HepG2 (cell line): ENCODE results near the gene RAD51C. TPM values are rescaled to one million over a fixed set of nuclear protein-coding genes. Genes with fewer than 3 reads are reported as not detected.

Experiments used
- AKAP8 ChIP-seq: sonication (generic); formaldehyde crosslinking; IDR thresholded peaks from 2 replicates; pipeline ENCODE4 v1.5.1; 2020; ENCODE audit warnings: mild to moderate bottlenecking, missing genetic modification reagents
- FOXM1 ChIP-seq: sonication (generic); formaldehyde crosslinking; IDR thresholded peaks from 2 replicates; pipeline ENCODE4 v1.5.0; 2020; ENCODE audit warnings: missing genetic modification reagents
- HOXD1 ChIP-seq: sonication (generic); formaldehyde crosslinking; IDR thresholded peaks from 2 replicates; pipeline ENCODE4 v1.5.0; 2020; ENCODE audit warnings: missing genetic modification reagents
- IKZF5 ChIP-seq: IDR thresholded peaks from 2 replicates; pipeline ENCODE4 v1.6.1; 2018; ENCODE audit warnings: missing genetic modification reagents, mild to moderate bottlenecking, missing compliant biosample characterization
- KDM2A ChIP-seq: sonication (generic); formaldehyde crosslinking; IDR thresholded peaks from 2 replicates; pipeline ENCODE4 v1.4.0; 2020; ENCODE audit warnings: low read depth, missing genetic modification reagents, borderline replicate concordance
- MTF2 ChIP-seq: sonication (generic); formaldehyde crosslinking; IDR thresholded peaks from 2 replicates; pipeline ENCODE4 v1.5.0; 2020; ENCODE audit warnings: missing genetic modification reagents, borderline replicate concordance
- NFE2 ChIP-seq: sonication (generic); formaldehyde crosslinking; IDR thresholded peaks from 2 replicates; pipeline ENCODE4 v1.4.0; 2020; ENCODE audit warnings: missing genetic modification reagents
- PTBP1 ChIP-seq: fragments of 200-400 bp; formaldehyde crosslinking; IDR thresholded peaks from 2 replicates; pipeline ENCODE4 v1.6.1; 2018; ENCODE audit warnings: low read length, low read depth; ENCODE audit not compliant: poor library complexity, severe bottlenecking
- RFXANK ChIP-seq: IDR thresholded peaks from 2 replicates; pipeline ENCODE4 v1.6.1; 2016
- SNAPC5 ChIP-seq: sonication (generic); formaldehyde crosslinking; IDR thresholded peaks from 2 replicates; pipeline ENCODE4 v1.8.1; 2023; ENCODE audit warnings: mild to moderate bottlenecking, missing genetic modification reagents, borderline replicate concordance
- TAF15 ChIP-seq: fragments of 200-400 bp; formaldehyde crosslinking; IDR thresholded peaks from one replicate; pipeline ENCODE4 v1.6.1; 2018; ENCODE audit warnings: mild to moderate bottlenecking, low read depth, low read length; ENCODE audit not compliant: poor library complexity, severe bottlenecking
- TBL1XR1 ChIP-seq: fragments of 150-350 bp; IDR thresholded peaks from 2 replicates; pipeline ENCODE4 v1.6.1; 2014; ENCODE audit warnings: borderline replicate concordance, low read length; ENCODE audit not compliant: partially characterized antibody
- TEF ChIP-seq: sonication (generic); formaldehyde crosslinking; IDR thresholded peaks from 2 replicates; pipeline ENCODE4 v1.5.0; 2020; ENCODE audit warnings: missing genetic modification reagents
- THYN1 ChIP-seq: sonication (generic); formaldehyde crosslinking; IDR thresholded peaks from 2 replicates; pipeline ENCODE4 v1.8.1; 2023; ENCODE audit warnings: low read depth, mild to moderate bottlenecking, moderate library complexity, missing genetic modification reagents, borderline replicate concordance
- XRCC5 ChIP-seq: fragments of 200-400 bp; formaldehyde crosslinking; optimal IDR thresholded peaks from 2 replicates; pipeline ENCODE3; 2017; ENCODE audit warnings: mild to moderate bottlenecking, low read length
- ZFP41 ChIP-seq: sonication (generic); formaldehyde crosslinking; IDR thresholded peaks from 2 replicates; pipeline ENCODE4 v1.4.0; 2020; ENCODE audit warnings: mild to moderate bottlenecking, missing genetic modification reagents, borderline replicate concordance
- ZNF10 ChIP-seq: sonication (generic); formaldehyde crosslinking; IDR thresholded peaks from 2 replicates; pipeline ENCODE4 v1.4.0; 2020; ENCODE audit warnings: mild to moderate bottlenecking, low read depth, missing genetic modification reagents, borderline replicate concordance
- ZNF138 ChIP-seq: sonication (generic); formaldehyde crosslinking; IDR thresholded peaks from 2 replicates; pipeline ENCODE4 v1.5.0; 2020; ENCODE audit warnings: mild to moderate bottlenecking, low read depth, missing genetic modification reagents
- ZNF180 ChIP-seq: sonication (generic); formaldehyde crosslinking; IDR thresholded peaks from 2 replicates; pipeline ENCODE4 v1.4.0; 2020; ENCODE audit warnings: low read depth, missing genetic modification reagents, borderline replicate concordance
- ZNF329 ChIP-seq: sonication (generic); formaldehyde crosslinking; IDR thresholded peaks from 2 replicates; pipeline ENCODE4 v1.9.0; 2021; ENCODE audit warnings: low read depth, mild to moderate bottlenecking, missing genetic modification reagents
- ZNF335 ChIP-seq: sonication (generic); formaldehyde crosslinking; IDR thresholded peaks from 2 replicates; pipeline ENCODE4 v1.4.0; 2020; ENCODE audit warnings: missing genetic modification reagents
- ZNF530 ChIP-seq: sonication (generic); formaldehyde crosslinking; IDR thresholded peaks from 2 replicates; pipeline ENCODE4 v1.5.0; 2020; ENCODE audit warnings: low read depth, mild to moderate bottlenecking, missing genetic modification reagents
- ZNF550 ChIP-seq: sonication (generic); formaldehyde crosslinking; IDR thresholded peaks from 2 replicates; pipeline ENCODE4 v1.4.0; 2020; ENCODE audit warnings: mild to moderate bottlenecking, missing genetic modification reagents, borderline replicate concordance
- ZNF557 ChIP-seq: sonication (generic); formaldehyde crosslinking; IDR thresholded peaks from 2 replicates; pipeline ENCODE4 v1.4.0; 2020; ENCODE audit warnings: missing genetic modification reagents
- ZNF577 ChIP-seq: sonication (generic); formaldehyde crosslinking; IDR thresholded peaks from 2 replicates; pipeline ENCODE4 v1.4.0; 2020; ENCODE audit warnings: mild to moderate bottlenecking, low read depth, missing genetic modification reagents, borderline replicate concordance
- ZNF597 ChIP-seq: sonication (generic); formaldehyde crosslinking; IDR thresholded peaks from 2 replicates; pipeline ENCODE4 v1.5.0; 2020; ENCODE audit warnings: missing genetic modification reagents
- ZNF816 ChIP-seq: sonication (generic); formaldehyde crosslinking; IDR thresholded peaks from 2 replicates; pipeline ENCODE4 v1.8.0; 2022; ENCODE audit warnings: missing genetic modification reagents, mild to moderate bottlenecking, borderline replicate concordance
- polyA plus RNA-seq, 8 experiments: library from polyadenylated mRNA; depleted of rRNA in 3 of 8; stranded (reverse) in 7 of 8; unstranded in 1 of 8; fragments of >200 nt; fragmentation: Illumina TruSeq in 4 of 8; extraction: Trizol in 4 of 8; gene quantifications; 2 replicates each; pipeline versions ENCODE4 v1.2.1 to v1.2.3, GENCODE V29; 2011 to 2016; ENCODE audit warnings: low read depth in 4 of 8, missing spikeins in 1 of 8, mixed read lengths in 1 of 8; ENCODE audit not compliant: insufficient read depth in 1 of 8
- total RNA-seq, 5 experiments: library from RNA; depleted of rRNA; stranded (reverse); fragments of >200 nt; fragmentation: Illumina TruSeq; extraction: Trizol; gene quantifications; 2 replicates each; pipeline ENCODE4 v1.2.3, GENCODE V29; 2016; ENCODE audit warnings: low read depth in 1 of 5

The RAD51C gene
- total and polyA plus RNA-seq, 2 of the 13 experiments (the other 11 are each of a cell fraction or from before 2014, with no cell fraction given): 38.5 to 106 TPM

- TF ChIP-seq ZNF597 (CRISPR knock-in tag): no peak
- no peak; the same call in 1 of the 2 replicates for TF ChIP-seq ZNF816 (CRISPR knock-in tag)
- TF ChIP-seq ZNF329: peak; percentile 85
- peak; percentile 89 for TF ChIP-seq TAF15
- TF ChIP-seq ZFP41: 0 out of 2 replicates have a peak, but pooled peaks have one; percentile 74
- peak; percentile 84; the same call in 1 of the 2 replicates for TF ChIP-seq ZNF335
- TF ChIP-seq PTBP1: peak; percentile 95
- TF ChIP-seq SNAPC5: peak; percentile 95
- TF ChIP-seq ZNF138 (CRISPR knock-in tag): no peak
- 0 out of 2 replicates have a peak, but pooled peaks have one; percentile 48 for TF ChIP-seq AKAP8
- no peak; the same call in 1 of the 2 replicates for TF ChIP-seq ZNF180
- no peak for TF ChIP-seq ZNF577 (CRISPR knock-in tag)
- TF ChIP-seq RFXANK: peak; percentile 82; the same call in 1 of the 2 replicates
- peak; percentile 95 for TF ChIP-seq IKZF5
- no peak for TF ChIP-seq ZNF10 (CRISPR knock-in tag)
- TF ChIP-seq MTF2 (CRISPR knock-in tag): no peak
- TF ChIP-seq TEF: peak; percentile 80
- TF ChIP-seq KDM2A: peak; percentile 98
- no peak for TF ChIP-seq TBL1XR1
- peak; percentile 44; the same call in 1 of the 2 replicates for TF ChIP-seq ZNF530 (CRISPR knock-in tag)
- peak; percentile 78 for TF ChIP-seq XRCC5
- TF ChIP-seq THYN1 (CRISPR knock-in tag): no peak
- TF ChIP-seq ZNF557 (CRISPR knock-in tag): peak; percentile 98
- peak; percentile 28; the same call in 1 of the 2 replicates for TF ChIP-seq NFE2 (CRISPR knock-in tag)
- TF ChIP-seq HOXD1: peak; percentile 87
- TF ChIP-seq FOXM1: peak; percentile 55; the same call in 1 of the 2 replicates
- peak; percentile 88; the same call in 1 of the 2 replicates for TF ChIP-seq ZNF550 (CRISPR knock-in tag)
Measured at GRCh38 chr17:58692239-58693055, at the start of gene RAD51C (continued).
